ENCODE data around the gene PGM2.
A peak's percentile ranks its signal among the peaks of the same experiment; 100 is the strongest.

Gene PGM2

DNA sequence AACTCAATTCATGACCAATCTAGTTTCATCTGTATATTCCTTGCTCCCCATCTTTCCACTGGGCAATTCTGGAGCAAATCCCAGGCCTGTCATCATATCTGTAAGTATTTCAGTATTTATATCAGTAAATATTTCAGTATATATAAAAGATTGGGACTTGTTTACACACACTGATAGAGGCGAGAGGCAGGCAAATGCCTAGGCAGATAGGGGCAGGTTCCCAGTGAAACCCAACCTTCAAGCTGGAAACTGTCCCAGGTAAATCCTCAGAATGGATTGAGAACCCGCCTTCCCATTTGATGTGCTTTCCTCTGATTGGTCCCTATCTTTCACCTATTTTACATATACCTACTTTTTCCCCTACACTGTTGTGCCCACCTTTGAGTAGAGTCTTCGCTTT, 40.6 kb downstream of the PGM2 start:
- no peak for DNase-seq

DNA sequence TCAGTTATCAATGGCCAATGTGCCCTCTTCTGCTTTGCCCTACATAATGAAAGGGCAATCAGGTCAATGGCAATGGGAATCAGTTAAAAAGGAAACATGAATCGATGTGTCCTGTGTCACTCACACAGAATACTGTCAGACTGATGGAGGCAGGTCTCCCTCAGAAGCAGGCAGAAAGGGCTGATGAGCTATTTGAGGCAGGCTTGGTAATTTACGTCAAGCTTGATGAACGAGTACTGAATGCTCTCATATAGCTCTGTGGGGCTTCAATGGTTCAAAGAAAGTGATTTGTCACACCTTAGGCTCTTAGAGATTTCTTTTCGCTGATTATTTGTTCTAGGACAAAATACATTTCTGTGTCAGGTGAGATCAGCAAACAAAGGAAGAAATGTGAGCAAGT, 41.8 kb downstream of the PGM2 start:
- DNase-seq = no peak

DNA sequence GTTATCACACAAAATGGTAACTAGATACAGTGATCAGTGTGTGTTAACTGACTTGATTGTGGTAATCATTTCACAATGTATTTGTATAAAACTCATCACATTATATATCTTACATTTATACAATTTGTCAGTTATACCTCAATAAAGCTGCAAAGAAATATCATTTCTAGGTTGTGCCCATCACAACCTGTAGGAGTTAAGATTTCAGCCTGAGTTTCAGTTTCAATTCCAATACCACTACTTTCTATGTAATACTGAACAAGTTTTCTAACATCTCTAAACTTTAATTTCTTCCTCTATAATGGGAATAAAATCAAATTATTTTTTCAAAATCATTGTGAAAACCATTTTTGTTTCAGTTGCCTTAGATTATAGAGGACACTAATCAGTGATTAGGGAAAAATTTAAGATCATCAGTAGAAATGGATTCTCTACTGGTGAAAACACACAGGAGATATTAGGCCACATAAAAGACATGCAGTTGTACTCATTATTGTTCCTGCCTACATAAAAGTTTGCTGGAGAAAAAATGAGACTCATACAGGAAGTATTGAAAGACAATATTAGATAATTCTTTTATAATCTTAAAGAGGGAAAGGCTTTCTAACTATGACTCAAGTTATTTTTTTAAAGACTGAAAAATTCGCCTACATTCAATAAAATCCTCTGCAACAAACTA, 46.0 kb downstream of the PGM2 start:
- DNase-seq = no peak

DNA sequence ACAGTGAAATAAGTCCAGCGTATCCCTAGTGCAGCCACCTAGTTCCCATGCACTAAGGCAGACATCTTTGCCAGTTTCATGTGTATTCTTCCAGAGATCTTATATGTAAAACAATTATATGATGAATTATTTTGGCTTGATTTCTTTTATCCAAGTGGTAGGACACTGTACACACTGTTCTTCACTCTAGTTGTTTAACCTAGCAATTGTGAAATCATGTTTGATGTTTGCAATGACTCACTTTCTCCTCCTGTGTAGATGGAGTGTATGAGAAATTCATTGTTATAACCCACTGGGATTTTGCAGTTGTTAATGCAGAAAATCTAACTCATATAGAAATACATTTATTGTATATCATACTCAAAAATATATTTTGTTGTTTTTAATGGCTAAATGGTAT, 46.9 kb downstream of the PGM2 start:
- DNase-seq = no peak

DNA sequence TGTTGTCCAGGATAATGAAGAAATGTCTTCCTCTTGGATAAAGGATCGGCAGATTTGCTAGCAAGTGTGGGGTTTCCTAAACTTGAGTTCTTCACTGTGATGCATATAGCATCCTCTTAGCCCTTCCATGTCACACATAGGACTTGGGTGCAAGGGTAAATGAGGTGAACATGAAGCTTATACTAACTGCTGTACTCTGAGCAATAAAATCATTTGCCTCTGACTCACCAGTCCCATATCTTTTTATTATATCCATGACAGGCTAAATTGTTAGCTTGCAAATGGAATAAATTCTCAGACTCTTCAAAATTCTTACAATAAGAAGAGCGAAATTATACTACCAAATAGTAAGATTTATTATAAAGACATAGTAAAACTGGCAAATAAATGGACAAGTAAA, 49.7 kb downstream of the PGM2 start:
- DNase-seq = no peak

DNA sequence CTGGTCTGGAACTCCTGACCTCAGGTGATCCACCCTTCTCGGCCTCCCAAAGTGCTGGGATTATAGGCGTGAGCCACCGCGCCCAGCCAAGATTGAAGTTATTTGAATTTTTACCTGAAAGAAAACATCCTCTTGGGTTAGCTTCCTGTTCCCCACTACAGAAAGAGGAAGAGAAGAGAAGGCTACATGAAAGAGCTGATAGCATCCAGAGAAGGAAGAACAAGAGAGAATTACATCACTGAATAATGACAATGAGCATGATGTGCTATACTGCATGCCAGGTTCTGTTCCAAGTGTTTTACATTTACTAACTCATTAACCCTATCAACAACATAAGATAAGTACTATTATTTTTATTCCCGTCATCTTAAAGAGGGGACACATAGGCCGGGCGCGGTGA, 52.9 kb downstream of the PGM2 start:
- no peak for DNase-seq

DNA sequence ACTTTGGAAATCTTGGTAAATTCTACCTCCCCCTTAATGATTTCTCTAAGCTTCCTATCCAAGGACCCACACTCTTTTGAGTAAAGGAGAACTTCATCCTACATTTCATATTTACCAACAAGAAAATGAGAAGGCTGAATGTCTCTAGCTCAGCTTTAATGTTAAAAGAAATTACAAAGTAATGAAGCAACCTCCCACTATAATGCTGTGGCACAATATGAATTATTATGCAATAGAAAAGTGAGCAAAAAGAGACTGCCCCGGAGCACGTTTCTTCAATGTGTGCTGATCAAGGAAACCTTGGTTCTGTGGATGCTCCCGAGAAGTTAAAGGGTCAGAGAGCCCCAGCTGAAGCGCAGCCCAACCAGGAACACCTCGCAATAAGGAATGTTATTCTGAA, 55.3 kb downstream of the PGM2 start:
- DNase-seq = no peak

DNA sequence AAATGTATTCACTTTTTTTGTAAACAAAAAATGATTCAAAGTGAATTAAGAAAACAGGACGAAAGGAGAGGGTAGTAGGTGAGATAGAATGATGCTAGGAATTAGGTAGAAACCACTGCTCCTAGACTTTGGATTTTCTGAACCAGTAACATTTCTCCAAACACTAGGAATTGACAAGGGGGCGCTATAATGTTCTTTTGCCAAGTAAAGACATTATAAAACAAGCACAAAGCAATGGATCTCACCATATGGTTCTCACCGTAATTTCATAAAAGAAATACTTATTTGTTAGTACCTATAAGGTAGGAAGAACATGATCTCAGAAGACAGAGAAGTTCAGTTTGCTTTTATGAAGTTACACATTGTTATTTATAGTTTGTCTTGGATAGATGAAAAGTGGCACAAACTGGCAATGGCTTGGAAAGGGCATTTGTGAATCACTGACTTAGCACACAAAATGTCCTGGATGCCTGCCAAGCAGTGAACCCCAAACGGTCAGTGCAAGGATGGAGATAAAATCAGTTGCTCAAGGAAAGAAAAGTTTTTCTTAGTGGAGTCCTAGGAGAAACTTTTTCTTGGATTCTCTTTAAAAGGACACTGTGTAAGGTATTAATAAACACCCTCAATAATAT, 56.3 kb downstream of the PGM2 start:
- no peak for DNase-seq

DNA sequence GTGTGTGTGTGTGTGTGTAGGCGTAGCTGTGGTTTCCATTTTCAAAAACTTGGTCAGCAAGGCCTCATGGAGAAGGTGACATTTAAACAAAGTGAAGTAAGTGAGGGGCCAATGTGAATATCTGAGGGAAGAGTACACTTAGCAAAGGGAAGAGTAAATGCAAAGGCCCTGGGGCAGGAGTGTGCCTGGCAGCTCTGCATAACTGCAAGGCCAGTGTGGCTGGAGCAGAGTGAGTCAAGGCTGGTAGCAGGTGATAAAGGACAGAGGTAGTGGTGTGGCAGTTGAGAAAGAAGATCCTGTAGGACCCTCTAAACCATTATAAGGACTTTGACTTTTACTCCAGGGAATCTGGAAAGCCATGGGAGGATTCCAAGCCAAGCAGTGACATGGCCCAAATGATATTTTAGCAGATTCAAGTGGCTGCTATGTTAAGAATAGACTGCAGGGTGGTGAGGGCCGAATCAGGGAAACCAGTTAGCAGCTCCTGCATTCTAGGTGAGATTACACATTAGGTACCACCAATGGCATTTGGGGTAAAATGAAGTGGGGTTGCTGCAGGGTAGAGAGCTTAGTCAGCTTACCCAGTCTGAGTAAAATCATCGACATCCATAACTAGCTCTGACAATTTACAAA, 58.5 kb downstream of the PGM2 start:
- DNase-seq = no peak

DNA sequence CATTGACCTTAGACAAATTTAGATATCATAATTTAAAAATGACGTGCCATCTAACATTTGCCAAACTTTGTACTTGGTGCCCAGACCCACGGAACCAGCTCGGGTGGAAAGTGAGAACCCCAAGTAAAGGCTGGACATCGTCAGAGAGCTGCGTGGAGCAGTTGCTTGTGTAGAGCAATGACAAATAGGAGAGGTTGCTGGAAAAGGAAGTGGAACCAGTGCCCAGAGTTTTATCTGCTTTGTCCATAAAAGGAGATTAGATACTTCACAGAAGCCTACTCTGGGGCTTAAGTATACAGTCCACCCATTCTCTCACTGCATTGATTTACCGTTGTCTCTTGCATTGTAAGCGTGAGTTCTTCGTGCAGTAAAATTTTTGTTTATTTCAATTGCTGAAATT, 59.0 kb downstream of the PGM2 start:
- DNase-seq = no peak

DNA sequence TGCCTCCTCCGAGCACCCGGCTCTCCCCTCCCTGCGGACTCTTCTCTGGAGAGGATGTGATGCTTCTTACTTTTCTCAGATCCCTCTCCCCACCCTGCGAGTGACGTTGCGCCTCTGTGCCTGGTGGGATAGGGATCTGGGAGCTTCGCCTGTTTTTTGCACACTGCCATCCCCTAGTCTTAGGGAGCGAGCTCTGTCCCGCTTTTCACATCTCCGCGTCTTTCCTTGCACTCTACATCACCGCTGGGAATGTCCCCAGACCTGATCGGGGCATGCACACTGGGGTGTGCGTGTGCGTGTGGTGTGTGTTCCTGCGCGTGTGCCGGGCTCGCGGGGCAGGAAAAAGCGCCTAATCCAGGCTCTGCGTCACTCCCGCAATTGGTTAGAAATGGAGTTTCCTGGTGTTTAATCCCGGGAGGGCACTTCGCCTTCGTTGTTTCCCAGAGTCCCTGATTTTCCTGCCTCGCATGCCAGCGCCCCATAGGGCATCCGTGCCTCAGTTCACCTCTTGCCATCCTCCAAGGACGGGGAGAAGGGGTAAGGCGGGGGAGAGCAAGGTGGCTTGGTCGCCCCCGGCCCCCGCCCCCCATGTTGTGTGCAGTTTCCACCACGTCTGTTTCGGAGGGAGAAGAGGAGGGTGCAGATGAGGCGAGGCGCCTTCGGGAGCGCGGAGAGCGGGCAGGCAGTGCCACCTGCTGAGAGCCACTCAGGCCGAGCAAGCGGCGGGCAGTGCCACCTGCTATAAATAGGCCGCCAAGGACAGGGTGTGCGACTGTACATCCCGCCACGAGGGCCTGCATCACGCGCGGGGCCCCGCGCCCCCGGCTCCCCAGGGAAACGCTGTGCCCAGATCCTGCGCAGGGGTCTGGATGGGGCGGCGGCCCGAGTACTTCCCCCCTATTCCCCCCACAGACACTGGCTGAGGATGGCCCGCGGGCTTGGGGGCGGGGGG, 63.6 kb downstream of the PGM2 start:
- DNase-seq = peak; percentile 2

DNA sequence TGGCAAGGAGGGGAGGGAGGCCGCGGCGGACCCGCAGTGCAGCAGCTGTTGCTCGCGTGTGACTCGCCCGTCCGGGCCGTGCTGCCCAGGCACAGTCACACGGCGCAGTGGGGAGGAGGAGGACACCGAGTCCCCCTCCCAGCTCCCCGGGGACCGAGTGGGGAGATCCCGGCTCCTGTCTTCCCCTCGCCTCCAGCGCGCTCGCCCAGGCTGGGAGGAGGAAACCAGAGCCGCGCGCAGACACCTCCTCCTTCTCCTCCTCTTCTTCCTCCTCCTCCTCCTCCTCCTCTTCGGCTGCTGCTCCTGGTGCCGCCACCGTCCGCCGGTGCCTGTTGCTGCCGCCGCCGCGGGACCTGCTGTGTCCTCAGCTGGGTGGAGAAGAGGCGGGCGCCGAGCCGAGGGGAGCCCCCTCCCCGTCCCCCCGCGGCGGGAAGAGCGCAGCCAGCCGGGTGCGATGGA, 64.3 kb downstream of the PGM2 start, which contains the start of gene TBC1D1:
TSS of gene TBC1D1 (plus strand) at position 284 of the 459 bp plus-strand sequence. CDS start 11,012 bp downstream, outside the sequence.
- DNase-seq = peak; percentile 1

DNA sequence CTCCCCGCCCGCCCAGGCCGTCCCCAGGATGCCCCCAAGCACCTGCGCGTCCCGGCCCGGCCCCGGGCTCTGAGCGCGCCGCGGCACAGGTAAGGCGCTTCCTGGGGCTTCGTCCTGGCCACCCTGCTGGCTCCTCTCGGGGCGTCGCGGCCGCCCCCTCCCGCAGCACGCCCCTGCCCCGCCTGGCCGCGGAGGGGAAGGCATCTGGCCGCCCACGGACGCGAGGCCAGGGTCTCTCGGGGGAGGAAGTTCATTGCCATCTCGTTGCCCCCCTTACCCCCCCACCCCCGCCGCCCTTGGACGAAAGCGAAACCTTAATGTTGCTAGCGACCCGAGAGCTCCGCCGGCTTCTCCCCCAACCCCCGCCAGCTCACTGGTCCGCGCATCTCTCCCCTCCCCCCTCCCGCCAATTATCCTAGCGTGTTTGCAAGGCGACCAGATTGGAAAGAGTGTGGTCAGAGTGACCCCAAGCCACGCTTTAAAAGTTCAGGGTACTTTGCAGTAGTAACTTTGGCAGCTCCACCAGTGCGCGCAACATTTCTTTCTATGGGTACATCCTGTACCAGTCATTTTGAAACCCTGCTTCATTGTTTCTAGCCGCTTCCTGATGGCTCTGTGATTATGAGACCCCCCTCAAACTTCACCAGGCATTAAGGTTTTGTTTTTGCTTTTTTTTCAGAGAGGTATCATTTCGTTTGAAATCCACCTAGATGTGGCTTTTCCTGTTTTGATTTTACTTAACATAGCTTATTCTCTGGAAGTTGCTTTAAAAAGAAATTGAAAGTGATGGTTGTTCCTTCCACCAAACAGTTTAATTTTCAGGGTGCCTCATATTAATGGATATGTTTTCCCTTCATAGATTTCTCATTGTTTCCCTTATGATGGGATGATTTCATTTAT, 65.0 kb downstream of the PGM2 start:
- no peak for DNase-seq

DNA sequence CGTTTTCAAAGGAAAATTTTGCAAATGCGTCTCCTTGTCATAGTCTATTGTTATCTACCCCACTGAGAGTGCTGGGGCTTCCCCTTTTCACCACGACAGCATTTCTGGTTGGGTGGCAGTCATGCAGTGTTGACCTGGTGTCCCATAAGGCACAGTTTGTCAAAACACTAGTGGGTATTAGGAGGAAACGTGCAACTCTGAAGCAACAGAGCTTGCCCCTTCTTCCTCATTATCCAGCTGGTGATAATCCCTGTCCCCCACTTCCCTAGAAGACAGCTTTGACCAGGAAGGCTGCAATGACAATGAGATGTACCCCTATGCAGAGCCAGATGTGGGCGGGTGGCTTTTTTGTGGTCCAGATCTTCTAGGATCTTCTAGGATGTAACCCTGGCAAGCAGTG, 66.2 kb downstream of the PGM2 start:
- DNase-seq = no peak

DNA sequence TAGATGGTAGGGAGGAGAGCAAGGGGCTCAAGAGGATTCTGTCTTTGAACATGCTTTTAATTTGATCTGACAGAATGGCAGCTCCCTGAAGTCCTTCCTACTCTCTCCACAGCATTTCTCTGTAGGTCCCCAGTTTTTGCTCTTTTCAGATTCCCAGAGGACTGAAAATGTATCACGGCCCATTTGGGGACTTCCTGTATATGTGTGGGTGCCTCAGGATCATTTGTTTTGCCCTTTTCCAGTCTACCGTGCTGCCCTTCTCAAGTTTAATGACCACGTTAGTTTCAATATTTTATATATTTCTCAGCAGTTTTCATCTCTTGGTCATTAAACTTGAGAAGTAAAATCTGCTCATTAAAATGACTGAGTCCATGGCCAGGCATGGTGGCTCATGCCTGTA, 66.7 kb downstream of the PGM2 start:
- DNase-seq = no peak

DNA sequence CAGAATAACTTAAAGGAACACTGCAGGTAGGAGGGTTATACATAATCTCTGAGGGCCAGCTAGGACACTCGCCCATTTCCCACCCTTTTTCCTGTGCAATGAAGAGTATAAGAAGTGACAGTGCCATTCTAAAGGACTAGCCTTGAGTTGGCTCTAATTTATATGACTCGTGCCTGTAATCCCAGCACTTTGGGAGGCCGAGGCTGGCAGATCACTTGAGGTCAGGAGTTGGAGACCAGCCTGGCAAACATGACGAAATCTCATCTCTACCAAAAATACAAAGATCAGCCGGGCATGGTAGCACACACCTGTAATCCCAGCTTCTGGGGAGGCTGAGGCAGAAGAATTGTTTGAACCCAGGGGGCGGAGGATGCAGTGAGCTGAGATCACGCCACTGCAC, 68.8 kb downstream of the PGM2 start:
- no peak for DNase-seq

DNA sequence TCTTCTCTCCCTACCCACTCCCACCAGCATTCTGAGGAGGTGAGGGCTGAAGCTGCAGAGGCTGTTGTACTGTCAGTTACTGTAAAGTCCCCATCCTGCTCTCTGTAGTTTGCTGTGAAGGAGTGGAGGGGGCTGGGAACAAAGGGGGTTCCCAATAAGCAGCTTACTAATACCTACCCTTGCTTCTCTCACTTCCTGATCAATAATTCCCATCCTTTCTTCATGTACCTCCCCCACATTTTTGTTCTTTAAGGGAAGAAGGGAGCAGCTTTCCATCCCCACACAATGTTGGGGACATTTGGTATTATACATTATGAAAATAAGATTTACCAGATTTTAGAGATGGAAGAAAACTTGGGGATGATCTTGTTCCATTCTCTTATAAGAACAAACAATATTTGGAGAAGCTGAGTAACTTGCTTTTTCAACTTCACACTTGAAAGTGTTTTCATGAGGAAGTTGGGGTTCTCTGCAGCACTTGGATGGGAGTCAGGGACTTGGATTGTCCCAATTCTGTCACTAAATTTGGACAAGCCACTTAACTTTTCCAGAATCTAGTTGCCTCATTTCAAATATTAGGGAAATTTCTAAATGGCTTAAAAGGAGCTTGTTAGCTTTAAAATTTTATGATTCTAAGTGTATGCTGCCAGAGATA, 69.8 kb downstream of the PGM2 start:
- DNase-seq = no peak

DNA sequence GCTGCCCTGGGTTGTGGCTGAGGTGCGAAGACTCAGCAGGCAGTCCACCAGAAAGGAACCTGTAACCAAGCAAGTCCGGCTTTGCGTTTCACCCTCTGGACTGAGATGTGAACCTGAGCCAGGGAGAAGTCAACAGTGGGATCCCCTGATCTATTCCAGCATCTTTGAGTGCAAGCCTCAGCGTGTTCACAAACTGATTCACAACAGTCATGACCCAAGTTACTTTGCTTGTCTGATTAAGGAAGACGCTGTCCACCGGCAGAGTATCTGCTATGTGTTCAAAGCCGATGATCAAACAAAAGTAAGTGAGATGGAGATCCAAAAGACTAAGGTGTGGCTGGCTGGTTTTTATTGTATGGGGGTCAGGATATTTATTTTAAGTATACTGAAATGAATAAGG, 75.7 kb downstream of the PGM2 start:
- no peak for DNase-seq

DNA sequence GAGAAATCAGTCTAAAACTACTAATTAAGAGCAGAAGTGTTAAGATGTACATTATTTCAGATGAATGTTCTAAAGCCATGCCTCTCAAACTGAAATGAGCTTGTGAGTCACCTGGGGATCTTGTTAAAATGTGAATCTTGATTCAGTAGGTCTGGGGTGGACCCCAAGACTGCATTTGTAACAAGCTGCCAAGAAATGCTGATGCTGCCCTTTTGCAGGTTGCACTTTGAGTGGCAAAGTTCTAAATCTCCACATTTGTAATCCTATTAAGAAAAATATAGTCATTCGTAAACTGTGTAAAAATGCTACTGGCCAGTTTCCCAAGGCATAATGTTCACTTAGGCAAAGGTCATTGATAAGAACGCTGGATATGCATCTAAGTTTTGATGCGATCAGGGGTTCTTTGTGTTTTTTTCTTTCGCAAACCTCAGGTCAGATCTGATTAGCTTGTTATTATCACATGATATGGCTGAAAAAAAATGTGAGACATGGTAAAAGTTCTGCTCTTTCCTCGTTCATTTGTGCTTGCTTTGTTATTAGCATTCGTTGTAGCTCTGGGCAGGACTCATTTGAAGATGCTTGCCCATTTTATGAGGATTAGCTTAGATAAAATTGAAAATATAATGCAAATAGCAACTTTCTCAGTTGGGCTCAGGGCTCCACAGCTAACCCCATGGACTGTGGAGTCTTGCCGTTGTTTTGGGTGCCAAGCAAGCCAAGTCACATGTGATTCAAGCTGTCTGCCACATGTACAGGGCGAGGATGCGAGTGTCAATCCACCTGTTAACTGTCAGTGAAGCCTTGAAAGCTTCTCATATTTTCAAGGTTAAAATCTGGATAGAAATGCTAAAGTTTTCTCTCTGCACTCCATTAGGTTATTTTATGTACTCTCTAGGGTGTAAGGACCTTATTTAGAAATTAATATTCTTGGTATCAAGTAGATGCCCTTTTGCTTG, 76.5 kb downstream of the PGM2 start:
- no peak for DNase-seq

DNA sequence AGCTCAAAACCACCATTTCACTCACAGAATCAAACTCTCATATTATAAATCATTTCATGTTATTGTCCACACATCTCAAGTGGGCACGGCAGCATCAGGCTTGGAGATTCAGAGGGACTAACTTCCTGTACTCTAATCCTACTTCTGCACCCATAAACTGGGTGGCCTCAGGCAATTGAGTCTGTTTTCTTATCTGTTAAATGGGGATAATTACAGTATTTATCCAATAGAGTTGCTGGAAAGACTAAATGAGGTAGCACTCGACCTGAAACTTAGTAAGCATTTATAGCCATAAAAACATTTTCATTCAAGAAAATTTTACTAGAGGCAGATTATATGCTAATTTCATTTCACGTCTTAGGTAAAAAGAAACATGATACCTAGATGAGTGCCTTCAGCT, 77.4 kb downstream of the PGM2 start:
- DNase-seq = no peak

All from NCI-H2171 (cell line).